ENCODE measurements around the gene HSPA12B.

DNA sequence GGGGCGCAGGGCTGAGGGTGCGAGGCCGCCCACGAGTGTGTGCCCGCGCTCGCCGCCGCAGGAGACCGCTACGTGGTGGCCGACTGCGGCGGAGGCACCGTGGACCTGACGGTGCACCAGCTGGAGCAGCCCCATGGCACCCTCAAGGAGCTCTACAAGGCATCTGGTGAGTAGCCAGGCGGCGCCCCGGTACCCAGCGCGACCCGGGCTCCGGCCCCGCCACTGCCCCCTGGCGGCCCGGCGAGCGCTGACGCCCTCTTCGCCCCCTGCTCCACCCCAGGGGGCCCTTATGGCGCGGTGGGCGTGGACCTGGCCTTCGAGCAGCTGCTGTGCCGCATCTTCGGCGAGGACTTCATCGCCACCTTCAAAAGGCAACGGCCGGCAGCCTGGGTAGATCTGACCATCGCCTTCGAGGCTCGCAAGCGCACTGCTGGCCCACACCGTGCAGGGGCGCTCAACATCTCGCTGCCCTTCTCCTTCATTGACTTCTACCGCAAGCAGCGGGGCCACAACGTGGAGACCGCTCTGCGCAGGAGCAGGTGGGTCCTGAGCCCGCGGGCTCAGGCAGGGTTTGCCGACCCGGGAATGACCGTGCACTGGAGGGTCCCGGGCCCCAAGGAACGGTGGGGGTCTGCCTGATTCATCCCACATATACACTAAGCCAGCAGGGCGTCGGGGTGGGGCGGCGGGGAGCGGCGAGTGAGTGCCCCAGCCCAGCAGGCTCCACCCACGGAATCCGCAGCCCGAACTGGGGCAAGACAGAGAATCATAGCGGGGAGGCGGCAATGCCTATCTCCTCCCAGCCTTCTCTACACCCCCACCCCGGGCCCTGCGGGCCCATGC lies 17.4 kb downstream of the HSPA12B start:
- no peak for TF ChIP-seq TBP (optimal IDR thresholded peaks at IDR 0.05; ENCODE audit: low read depth, low read length)
- no peak for TF ChIP-seq POLR2A (conservative IDR thresholded peaks at IDR 0.05)
- TF ChIP-seq PCBP2 (IDR thresholded peaks at IDR 0.05; ENCODE audit: low read depth, low read length, poor library complexity, severe bottlenecking): no peak

All from K562 (cell line).